ENCODE data around the gene ASZ1.
A peak's percentile ranks its signal among the peaks of the same experiment; 100 is the strongest.

The ASZ1 gene

GRCh38 chr7:117381362-117381761, 45.9 kb downstream of the ASZ1 start:
- no peak for DNase-seq (ENCODE audit: low spot score)
- no peak for TF ChIP-seq CTCF (IDR thresholded peaks at IDR 0.05; ENCODE audit: borderline replicate concordance, control extremely low read depth, extremely low read depth, insufficient read depth, missing control alignments)
- in situ Hi-C loops (cut with MboI; ENCODE audit: low sequenced_read_pairs, unreplicated experiment): loop anchor here (10.0 kb wide), 1 partner anchor 167 kb away; no protein-coding TSS in a partner anchor

- no peak for DNase-seq (ENCODE audit: low spot score)
- TF ChIP-seq CTCF (IDR thresholded peaks at IDR 0.05; ENCODE audit: borderline replicate concordance, control extremely low read depth, extremely low read depth, insufficient read depth, missing control alignments): peak; percentile 10
- in situ Hi-C loops (cut with MboI; ENCODE audit: low sequenced_read_pairs, unreplicated experiment): no loop called here
These were observed 51.9 kb downstream of the ASZ1 start for GRCh38 chr7:117375380-117375779.

GRCh38 chr7:117372073-117372472, 55.2 kb downstream of the ASZ1 start:
- no peak for TF ChIP-seq CTCF (IDR thresholded peaks at IDR 0.05; ENCODE audit: borderline replicate concordance, control extremely low read depth, extremely low read depth, insufficient read depth, missing control alignments)
- no peak for DNase-seq (ENCODE audit: low spot score)
- in situ Hi-C loops (cut with MboI; ENCODE audit: low sequenced_read_pairs, unreplicated experiment): no loop called here

GRCh38 chr7:117364339-117365080, 62.8 kb downstream of the ASZ1 start:
- TF ChIP-seq CTCF (IDR thresholded peaks at IDR 0.05; ENCODE audit: borderline replicate concordance, control extremely low read depth, extremely low read depth, insufficient read depth, missing control alignments): no peak
- DNase-seq (ENCODE audit: low spot score): no peak
- in situ Hi-C loops (cut with MboI; ENCODE audit: low sequenced_read_pairs, unreplicated experiment): no loop called here

GRCh38 chr7:117362294-117362888, 64.9 kb downstream of the ASZ1 start:
- TF ChIP-seq CTCF (IDR thresholded peaks at IDR 0.05; ENCODE audit: borderline replicate concordance, control extremely low read depth, extremely low read depth, insufficient read depth, missing control alignments): no peak
- in situ Hi-C loops (cut with MboI; ENCODE audit: low sequenced_read_pairs, unreplicated experiment): no loop called here
- no peak for DNase-seq (ENCODE audit: low spot score)

DNA sequence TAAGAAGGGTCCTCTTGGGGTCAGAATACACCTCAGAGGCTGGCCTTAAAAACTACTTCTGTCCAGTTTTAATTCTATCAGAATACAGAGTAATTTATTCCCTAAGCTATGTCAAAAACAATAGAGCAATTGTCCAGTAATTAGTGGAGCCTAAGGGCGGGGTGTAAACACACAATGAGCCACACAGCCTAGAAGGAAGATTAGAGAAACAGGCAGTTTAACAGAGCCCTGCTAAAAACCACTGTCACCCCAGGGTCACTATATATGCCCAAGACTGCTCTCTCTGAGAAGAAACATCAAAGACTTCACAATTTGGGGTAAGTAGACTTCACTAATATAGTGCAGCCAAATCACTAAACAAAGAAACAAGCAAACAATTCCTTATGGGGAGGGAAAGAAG, 77.3 kb downstream of the ASZ1 start:
- in situ Hi-C loops (cut with MboI; ENCODE audit: low sequenced_read_pairs, unreplicated experiment): no loop called here
- no peak for TF ChIP-seq CTCF (IDR thresholded peaks at IDR 0.05; ENCODE audit: borderline replicate concordance, control extremely low read depth, extremely low read depth, insufficient read depth, missing control alignments)
- DNase-seq (ENCODE audit: low spot score): no peak
